GM18507 (cell line): ENCODE results near the gene MBNL2.

Experiments
- DNase-seq: peaks from one replicate; pipeline ENCODE4 v3.0.0; 2011; ENCODE audit warnings: low read depth; ENCODE audit not compliant: insufficient read length; ENCODE audit errors: extremely low spot score
- FAIRE-seq: peaks from 2 replicates; lab custom pipeline; 2011; peaks lifted over from hg19 to GRCh38; lab: Jason Lieb, UNC

Gene MBNL2

GRCh38 chr13:97229699-97230098, 7.6 kb downstream of the MBNL2 start:
- FAIRE-seq (no peak), DNase-seq (no peak)

DNA sequence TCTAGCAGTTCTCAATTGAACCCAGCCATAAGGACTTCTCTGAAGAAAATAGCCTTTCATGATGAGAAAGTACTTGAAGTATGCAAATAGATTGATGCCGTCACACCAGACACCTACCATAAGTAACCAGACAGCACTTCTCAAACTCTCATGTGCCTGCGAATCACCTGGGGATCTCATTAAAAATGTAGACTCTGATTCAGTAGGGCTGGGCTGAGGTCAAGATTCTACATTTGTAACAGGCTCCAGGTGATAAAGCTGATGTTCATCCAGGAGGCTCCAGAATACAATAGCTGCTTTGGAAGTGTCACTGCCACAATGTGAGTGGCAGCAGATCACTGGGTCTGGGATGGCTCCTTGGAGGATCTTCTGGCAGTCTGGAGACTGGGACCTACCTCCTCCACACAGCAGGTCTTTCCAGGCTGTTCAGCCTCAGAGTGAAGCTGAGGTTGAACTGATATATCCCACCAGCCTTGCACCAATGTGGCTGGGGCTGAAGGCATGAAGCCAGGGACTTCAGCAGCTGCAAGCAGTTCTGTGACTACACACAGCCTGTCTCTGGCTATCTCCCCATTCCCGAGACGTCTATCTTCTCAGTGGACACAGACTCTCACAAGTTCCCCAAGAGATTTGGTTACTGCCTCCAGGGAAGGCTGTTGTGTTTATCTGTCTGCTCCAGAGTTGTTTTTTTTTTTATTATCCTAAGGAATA, 9.1 kb downstream of the MBNL2 start:
- FAIRE-seq, result no peak
- DNase-seq, result no peak

GRCh38 chr13:97231829-97232196, 9.7 kb downstream of the MBNL2 start:
- no peak for DNase-seq
- FAIRE-seq, result no peak

DNA sequence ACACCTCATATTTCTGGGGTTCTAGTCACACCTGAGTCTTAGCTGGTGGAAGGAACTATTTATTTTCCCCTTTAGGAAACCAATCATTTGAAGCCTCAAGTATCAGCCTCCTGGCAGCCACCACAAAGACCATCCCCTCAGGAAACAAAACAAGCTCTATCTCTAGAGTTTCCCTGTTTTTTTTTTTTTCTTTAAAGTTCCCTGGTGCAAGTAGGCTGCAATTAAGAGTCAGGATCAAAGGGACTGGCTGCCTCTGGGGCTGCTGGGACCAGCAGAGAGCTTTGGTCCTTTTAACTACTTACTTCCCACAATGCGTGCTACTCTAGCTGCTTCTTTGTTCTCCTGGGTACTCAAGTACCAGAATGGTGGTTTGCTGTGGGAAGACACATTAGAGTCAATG, 11.4 kb downstream of the MBNL2 start:
- FAIRE-seq (no peak), DNase-seq (no peak)

- no peak for FAIRE-seq
- no peak for DNase-seq
These were observed 12.1 kb downstream of the MBNL2 start for GRCh38 chr13:97234236-97234635.

DNA sequence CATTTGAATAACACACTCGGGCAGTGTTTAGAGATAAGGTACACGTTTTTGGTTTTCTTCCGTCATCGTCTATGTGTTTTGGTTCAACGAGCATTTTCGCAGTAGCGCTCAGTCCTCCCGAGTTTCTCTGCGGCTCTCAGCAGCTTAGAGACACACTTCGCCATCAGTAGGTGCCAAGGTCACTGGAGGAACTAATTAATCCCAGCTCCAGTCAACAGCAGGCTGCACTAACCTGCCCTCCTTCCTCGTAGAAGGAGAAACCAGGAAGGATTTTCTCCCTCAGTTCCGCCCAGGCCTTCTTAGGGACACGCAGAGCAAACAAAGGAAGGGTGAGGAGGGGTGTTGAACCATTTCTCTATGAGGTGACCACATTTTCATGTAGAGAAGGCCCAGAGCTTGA, 12.6 kb downstream of the MBNL2 start:
- DNase-seq (no peak), FAIRE-seq (no peak)

DNA sequence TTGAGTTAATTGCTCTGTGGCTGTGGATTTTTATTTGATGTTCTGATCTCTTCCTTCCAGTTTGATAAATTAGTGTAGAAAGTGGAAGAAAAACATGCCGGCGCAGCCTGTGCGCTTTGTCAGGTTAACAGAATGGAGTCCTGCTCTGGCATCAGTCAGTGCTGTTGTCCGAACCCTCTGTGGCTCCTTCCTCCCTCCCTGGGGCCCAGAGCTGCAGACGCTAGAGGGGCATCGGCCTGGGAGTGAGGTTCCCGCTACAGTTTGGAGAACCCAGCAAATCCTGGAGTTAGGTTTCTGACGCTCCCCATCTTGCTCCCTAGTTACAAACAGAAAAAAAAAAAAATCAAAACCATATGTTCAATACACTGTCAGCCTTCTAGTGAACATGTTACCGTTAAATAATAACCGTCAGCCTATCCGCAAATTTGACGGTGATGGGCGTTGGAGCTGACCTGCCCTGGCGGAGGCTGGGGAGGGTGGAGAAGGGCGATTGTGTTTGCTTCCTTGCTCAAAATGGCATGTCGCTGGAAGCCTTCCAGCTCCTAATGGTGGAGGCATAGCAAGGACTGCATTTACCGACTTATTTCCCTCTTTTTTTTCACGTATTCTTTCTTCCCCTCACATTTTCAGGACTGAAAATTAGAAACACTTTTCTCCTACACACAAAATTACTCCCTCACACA, 13.6 kb downstream of the MBNL2 start:
- DNase-seq (no peak), FAIRE-seq (no peak)

GRCh38 chr13:97237388-97237787, 15.3 kb downstream of the MBNL2 start:
- no peak for DNase-seq
- no peak for FAIRE-seq

DNA sequence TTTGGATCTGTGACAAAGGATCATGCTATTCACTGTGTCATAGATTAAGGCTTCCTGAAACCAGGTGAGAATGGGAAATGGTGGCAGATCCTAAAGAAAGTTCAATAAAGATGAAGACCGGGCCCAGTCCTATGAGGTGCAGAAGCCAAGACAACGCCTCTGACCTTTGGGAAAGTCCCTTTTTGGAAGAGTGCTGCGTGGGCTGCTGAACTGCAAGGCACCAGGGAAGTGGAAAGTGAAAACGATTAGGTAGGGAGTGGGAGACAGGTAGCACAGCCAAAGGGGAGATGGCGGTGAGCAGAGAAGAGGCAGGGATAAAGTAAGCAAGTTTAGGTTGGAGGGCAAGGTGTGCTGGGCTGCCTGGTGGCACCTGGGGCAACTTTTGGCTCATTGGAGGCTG, 16.3 kb downstream of the MBNL2 start:
- FAIRE-seq, result no peak

GRCh38 chr13:97238883-97239282, 16.8 kb downstream of the MBNL2 start:
- DNase-seq, result no peak
- FAIRE-seq, result no peak

More for the DNA sequence above, 16.3 kb downstream of the MBNL2 start:
- no peak for DNase-seq

GRCh38 chr13:97239306-97239705, 17.2 kb downstream of the MBNL2 start:
- FAIRE-seq, result no peak
- no peak for DNase-seq

DNA sequence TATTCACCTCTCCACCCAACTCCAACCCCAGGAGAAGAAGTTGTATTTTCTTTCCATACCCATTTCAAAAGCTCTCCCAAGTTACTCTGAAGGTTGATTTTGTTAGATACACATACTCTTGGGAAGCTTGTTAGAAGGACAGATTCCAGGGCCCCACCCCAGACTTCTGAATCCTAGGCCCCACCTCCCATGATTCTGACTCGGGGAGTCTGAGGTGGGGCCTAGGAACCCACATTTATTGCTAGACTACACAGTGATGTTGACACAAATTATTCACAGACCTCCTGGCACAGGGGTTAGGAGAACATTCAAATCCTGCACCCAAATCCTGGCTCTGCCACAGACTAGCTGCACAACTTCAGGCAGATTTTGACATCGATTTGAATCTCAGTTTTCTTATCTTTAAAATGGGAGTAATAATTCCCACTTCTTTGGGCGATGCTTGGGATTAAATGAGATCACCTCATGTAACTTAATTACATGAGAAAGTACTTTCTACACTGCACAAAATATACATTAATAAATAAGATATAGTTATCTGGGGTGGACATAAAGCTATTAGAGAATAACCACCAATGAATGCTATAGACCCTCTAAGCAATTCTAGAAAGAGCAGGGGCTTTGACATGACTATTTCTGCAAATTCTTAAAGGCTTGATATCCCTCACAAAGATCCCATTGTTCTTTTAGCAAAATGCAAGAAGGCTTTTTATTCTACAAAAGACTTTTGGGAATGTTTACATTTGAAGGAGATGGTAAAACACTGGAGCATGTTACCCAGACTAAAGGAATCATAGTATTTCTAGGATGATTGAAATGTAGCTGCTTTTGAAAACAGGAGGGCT, 18.0 kb downstream of the MBNL2 start:
- DNase-seq (no peak), FAIRE-seq (no peak)

DNA sequence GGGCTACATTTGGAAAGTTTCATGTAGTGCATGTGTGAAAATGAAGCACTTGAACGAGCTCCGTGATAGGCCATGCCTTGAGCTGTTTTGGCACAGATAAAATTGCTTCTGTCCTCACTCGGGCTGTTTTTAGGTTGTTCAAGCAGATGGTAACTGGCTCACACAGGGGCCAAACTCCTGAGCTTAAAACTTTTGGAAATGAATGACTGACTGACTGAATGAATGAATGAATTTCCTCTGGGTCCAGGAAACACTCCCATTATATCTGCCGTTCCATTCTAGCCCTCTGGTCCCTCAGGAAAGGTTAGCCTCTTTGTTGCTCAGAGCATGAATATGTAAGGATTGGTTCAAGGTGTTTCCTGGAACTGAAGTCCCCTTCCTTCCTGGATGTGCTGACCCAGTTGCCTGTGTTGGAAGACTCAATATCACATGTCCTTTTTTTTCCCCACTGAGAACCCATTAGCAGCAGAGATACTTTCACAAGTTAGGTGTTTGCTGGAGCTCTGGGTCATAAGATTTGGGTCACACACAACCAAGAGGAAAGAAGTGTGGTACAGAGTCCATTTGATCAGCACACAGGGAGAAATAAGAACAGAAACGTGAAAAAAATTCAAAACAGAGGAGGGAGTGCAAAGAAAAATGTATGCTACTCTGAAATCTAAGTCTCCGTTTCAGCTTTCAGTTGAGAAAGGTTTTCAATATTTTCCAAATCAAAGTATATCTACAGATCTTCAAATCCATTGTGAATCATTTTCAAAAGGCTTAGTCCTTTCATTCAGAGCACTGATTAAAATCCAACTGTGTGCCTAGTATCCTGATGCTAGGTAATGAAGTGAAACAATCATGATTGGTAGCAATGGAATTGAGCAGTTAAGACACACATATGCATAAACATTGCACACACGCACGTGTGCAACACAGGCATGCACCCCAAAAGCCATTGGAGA, 18.9 kb downstream of the MBNL2 start:
- DNase-seq, result no peak
- no peak for FAIRE-seq

DNA sequence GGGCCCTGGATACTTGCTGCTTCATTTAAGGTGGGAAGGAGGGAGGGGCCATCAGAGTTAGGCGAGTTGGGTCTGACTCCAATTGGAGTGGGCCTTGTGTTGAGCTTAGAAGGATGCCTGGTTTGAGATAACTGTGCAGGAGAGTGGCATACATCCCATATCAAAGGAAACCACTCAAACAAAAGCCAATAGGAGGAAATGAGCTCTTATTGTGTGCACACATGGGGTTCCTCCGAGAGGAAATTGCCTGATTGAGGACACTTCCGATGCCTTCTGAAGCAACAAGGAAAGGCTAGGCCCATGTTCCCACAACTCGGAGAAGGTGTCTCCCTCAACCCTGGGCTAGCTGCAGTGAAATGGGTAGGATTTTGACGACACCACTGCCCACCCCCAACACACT, 19.6 kb downstream of the MBNL2 start:
- FAIRE-seq (no peak), DNase-seq (no peak)

- DNase-seq (no peak), FAIRE-seq (no peak)
These were observed 20.8 kb downstream of the MBNL2 start for GRCh38 chr13:97242755-97243497.

GRCh38 chr13:97243915-97244781, 22.0 kb downstream of the MBNL2 start:
- DNase-seq, result no peak
- no peak for FAIRE-seq

DNA sequence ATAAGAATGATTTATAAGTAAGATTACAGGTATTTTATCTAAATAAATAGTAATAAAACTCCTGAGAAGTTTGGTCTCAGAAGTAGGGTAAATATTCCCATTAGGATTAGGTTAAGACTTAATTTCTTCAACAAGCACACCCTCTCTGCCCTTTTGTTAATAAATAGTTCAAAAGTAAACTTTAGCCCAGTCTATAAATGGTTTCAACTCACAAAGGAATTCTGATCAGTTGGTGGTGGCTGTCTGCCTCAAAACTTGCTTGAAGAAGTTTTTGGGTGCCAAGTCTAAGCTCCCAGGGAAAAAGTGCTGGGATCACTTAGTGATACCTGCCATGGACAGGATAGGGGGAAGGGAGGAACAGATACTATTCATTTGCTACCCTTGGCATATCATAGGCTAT, 22.9 kb downstream of the MBNL2 start:
- DNase-seq, result no peak
- FAIRE-seq, result no peak

- FAIRE-seq, result no peak
These were observed 24.5 kb downstream of the MBNL2 start for GRCh38 chr13:97246596-97247158.

More at GRCh38 chr13:97246596-97247158, 24.5 kb downstream of the MBNL2 start:
- no peak for DNase-seq
